OCI-LY7 (cell line): ENCODE measurements around the gene GARRE1.

Experiments
- EZH2phosphoT487 ChIP-seq: fragments of 200-600 bp; sonication (generic); IDR thresholded peaks from 2 replicates; pipeline ENCODE4 v1.6.1; 2018; ENCODE audit warnings: low read depth, borderline replicate concordance, mild to moderate bottlenecking, mixed run types, antibody characterized with exemption, low read length, moderate library complexity, mixed read lengths
- TF ChIP-seq, protein P1 (sequence below): fragments of 200-600 bp; sonication (generic); conservative IDR thresholded peaks from 2 replicates; pipeline ENCODE4 v1.5.1; 2014; ENCODE audit warnings: mild to moderate bottlenecking, antibody characterized with exemption, low read length, moderate library complexity, mixed read lengths

DNA sequence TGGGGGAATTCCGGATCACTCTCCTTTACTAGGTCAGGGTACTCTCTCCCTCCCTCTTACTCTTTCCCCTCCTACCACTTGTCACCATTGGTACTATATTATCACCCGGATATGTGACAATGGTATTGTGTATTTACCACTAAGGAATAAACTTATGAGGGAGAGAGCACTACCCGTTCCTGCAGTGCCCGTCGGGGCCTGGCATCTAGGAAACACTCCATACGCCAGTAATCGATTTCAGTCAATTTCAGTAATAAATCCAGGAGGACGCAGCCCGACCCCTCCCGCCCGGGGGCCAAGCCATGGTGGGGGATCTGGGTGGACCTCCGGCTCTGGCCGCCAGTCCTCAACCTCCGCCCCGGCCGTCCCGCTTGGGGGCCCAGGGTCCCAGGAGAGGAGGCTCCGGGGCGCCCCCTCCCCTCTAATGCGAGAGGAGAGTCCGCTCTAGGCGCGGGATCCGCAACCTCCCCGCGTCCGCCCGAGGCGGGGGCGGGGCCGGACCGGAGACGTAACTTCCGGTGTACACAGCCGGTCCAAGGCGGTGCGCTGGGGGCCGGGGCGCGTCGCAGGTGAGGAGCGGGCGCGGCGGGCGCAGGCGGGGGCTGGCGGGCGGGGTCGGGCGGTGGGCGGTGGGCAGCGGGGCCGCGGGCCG is at the start of gene GARRE1:
- TF ChIP-seq, protein P1, sequence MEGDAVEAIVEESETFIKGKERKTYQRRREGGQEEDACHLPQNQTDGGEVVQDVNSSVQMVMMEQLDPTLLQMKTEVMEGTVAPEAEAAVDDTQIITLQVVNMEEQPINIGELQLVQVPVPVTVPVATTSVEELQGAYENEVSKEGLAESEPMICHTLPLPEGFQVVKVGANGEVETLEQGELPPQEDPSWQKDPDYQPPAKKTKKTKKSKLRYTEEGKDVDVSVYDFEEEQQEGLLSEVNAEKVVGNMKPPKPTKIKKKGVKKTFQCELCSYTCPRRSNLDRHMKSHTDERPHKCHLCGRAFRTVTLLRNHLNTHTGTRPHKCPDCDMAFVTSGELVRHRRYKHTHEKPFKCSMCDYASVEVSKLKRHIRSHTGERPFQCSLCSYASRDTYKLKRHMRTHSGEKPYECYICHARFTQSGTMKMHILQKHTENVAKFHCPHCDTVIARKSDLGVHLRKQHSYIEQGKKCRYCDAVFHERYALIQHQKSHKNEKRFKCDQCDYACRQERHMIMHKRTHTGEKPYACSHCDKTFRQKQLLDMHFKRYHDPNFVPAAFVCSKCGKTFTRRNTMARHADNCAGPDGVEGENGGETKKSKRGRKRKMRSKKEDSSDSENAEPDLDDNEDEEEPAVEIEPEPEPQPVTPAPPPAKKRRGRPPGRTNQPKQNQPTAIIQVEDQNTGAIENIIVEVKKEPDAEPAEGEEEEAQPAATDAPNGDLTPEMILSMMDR = no peak; the same call in 1 of the 2 replicates
- TF ChIP-seq EZH2phosphoT487 = no peak
